CD4-positive, alpha-beta T cell treated with Interleukin-4 for 1 hour (primary cell): ENCODE data around the gene SIRPA.

Source experiments
- DNase-seq, 2 donors: peaks; one replicate each; pipeline ENCODE4 v3.0.0-alpha.2; 2020 to 2022

Gene SIRPA

DNA sequence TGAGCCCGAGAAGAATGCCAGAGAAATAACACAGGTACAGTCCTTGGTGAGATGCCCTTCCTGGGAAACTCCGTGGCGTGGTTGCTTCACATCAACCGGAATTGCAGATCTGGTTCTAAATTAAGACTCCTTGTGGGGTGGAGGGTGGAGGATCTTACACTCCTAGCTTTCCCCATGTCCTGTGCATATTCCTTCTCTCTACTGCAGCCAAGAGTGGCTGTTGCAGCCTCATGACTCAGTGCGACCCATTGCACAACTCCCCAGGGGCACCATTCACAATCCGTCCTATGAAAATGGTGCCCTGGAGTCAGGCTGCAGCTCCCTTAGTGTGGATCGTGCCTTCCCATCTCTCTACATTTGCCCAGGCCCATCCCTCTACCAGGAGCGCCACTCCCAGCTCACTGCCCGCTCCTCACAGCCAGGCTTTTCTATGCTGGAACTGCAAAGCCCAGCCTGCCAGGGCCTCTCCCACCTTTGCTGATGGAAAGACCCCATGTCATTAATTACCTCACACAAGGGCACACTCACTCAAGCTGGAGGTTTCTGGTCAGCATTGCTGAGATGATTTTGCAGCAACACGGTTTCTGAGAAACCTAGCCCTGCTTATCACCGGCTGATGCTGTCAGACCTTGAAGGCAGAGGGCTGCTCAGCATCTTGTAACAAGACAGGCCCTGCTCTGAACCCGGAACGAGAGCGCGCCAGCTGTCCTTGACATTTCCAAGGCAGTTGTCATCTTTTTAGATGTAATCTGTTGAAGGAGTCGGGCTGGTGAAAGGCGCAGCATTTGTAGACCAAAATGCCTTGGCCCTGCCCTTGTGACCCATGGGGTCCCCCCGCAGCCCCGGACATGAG lies 39.7 kb downstream of the SIRPA start:
- peak in 1 of 2 donors; percentile 31 for DNase-seq

DNA sequence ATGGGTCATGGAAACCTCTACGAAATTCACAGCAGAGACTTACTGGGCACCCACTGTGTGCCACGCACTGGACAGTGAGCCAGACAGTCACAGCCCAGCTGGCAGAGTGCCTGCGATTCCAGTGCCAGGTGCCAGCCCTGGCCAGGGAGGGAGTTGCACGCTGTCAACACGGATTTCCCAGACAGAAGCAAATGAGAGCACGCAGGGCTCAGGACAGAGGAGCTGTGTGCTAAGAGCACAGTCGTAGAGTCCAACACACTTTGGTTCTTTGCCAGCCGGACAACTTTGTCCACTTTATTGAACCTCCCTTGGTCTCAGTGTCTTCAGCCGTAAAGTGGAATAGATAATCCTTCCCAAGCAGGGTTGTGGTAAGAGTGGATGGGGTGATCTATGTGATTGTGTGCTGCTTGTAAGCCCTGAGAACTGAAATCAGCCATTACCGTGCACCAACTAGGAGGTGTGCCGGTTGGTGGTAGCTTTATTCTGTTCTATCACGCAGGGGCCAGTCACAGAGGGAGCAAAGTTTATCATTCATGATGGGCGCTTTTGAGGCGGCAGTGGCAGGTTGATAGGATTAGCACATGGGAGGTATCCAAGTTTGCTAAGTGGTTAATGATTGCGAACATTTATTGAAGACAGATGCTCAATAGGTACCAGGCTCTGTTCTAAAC lies 40.6 kb downstream of the SIRPA start:
- DNase-seq: no peak

DNA sequence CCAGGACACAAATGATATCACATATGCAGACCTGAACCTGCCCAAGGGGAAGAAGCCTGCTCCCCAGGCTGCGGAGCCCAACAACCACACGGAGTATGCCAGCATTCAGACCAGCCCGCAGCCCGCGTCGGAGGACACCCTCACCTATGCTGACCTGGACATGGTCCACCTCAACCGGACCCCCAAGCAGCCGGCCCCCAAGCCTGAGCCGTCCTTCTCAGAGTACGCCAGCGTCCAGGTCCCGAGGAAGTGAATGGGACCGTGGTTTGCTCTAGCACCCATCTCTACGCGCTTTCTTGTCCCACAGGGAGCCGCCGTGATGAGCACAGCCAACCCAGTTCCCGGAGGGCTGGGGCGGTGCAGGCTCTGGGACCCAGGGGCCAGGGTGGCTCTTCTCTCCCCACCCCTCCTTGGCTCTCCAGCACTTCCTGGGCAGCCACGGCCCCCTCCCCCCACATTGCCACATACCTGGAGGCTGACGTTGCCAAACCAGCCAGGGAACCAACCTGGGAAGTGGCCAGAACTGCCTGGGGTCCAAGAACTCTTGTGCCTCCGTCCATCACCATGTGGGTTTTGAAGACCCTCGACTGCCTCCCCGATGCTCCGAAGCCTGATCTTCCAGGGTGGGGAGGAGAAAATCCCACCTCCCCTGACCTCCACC lies 42.2 kb downstream of the SIRPA start:
- DNase-seq: no peak

DNA sequence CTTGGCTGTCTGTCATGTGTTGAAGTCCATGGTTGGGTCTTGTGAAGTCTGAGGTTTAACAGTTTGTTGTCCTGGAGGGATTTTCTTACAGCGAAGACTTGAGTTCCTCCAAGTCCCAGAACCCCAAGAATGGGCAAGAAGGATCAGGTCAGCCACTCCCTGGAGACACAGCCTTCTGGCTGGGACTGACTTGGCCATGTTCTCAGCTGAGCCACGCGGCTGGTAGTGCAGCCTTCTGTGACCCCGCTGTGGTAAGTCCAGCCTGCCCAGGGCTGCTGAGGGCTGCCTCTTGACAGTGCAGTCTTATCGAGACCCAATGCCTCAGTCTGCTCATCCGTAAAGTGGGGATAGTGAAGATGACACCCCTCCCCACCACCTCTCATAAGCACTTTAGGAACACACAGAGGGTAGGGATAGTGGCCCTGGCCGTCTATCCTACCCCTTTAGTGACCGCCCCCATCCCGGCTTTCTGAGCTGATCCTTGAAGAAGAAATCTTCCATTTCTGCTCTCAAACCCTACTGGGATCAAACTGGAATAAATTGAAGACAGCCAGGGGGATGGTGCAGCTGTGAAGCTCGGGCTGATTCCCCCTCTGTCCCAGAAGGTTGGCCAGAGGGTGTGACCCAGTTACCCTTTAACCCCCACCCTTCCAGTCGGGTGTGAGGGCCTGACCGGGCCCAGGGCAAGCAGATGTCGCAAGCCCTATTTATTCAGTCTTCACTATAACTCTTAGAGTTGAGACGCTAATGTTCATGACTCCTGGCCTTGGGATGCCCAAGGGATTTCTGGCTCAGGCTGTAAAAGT lies 43.5 kb downstream of the SIRPA start:
- no peak for DNase-seq

DNA sequence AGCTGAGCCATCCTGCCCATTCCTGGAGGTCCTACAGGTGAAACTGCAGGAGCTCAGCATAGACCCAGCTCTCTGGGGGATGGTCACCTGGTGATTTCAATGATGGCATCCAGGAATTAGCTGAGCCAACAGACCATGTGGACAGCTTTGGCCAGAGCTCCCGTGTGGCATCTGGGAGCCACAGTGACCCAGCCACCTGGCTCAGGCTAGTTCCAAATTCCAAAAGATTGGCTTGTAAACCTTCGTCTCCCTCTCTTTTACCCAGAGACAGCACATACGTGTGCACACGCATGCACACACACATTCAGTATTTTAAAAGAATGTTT lies 44.0 kb downstream of the SIRPA start:
- no peak for DNase-seq

DNA sequence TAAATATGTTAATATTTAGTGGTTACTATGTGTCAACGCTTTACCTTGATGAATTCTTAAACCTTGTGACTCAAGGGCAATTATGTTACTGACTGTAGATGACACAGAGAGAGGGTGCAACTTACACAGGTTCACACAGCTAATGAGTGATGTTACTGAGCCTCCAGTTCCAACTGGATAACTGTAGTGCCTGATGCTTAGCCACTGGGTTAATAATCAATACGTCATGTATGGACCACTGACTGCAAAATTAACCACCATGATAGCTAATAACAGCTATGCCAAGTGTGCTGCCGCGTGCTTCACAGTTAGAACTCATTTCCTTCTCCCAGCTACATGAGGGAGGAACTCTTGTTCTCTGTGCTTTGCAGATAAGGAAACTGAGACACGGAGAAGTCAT lies 45.4 kb downstream of the SIRPA start:
- no peak for DNase-seq

DNA sequence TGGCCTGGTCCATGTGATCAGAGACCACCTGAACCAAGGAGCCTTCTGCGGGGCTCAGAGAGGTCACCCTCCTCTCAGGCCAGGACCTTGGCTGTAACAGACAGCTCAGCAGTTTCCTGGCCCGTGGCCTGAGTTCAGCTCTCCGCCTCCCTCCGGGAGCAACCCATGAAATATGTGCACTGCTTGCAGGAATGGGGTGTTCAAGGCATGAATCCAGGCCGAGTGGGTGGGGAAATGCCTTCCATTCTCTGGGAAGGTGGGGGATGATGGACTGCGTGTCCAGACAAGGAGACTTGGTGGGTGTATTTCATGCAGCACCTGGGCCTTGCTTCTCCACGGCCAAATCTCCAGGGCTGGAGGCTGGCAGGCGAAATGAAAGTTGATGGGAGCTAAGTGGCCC lies 46.0 kb downstream of the SIRPA start:
- no peak for DNase-seq

DNA sequence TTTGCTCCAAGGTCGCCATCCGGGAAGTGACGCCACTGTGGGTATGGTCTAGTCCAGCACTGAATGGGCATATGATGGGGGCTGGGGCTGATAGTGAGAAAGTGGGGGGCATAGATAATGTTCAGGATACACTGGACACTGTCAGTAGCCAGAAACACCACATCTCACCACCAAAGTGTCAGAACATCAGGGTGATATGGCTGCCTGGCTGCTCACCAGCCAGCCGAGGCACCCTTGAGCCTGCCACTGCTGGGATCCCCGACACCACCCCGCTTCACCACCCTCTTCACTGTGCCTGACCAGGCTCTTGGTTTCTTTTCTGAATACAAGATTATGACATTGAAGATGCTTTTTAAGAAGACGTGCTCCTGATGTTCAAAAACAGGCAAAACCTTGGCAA lies 46.9 kb downstream of the SIRPA start:
- DNase-seq: no peak

DNA sequence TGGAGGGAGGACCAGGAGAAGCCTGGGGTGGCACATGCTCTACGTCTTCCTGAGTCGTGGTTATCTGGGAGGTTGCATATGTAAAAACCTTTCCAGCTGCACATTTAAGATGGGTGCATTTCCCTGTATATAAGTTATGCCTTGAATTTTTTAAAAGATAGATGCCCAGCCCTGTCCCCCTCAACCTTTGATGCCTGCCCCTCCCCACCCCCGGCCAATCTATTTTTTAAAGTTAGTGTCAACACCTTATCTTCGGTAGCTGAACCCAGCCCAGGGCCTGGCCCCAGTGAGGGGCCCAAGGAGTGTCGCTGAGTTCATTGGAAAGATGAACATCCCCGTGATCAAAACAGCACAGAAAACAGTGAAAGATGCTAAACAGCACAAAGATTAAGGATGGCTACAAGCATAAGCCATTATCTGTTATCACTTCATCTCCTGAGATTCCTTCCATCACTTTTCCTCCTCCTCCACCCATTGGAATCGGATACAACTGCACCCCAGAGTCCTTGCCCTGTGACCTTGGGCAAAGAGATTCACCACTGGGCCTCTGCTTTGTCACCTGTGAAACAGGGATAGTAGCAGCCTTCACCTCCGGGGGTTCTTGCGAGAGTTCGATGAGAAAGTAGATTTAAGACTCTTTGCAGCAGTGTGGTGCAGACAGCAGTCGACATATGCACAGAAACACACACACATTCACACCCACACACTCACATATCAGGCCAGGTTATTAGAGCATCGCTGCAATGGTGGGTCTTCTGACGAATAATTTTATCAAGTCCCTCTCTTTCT lies 47.5 kb downstream of the SIRPA start:
- DNase-seq: no peak

DNA sequence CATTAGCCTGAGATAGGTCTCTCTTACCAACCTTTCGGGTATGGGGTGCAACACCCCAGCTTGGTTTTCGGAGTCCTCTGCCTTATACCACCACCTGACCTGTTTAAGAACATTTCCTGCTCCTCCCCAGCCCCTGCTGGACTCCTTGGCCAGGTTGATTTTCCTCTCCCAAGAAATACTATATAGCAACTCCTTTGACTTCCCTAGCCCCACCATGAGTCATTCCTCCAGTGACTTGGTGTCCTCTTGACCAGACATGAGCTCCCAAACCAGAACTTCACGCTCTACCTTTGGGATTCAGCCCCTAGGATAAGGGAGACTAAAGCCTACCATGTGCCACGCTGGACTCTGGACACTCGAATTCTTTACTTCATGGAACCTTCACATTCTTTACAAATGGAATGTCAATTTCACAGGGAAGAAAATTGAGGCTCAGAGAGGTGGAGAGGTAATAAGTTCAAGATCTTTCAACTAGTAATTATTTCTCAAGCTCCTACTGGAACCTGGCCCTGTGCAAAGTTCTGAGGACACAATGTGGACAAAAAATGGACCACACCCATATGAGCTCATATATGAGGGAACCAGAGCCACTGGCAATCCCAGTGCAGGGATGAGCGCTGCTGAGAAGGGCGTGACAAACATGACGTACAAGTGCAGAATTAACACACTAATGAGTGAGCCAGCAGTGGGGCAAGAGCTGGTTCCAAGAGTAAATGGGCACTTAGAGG lies 48.2 kb downstream of the SIRPA start:
- peak; percentile 9 to 80 for DNase-seq

DNA sequence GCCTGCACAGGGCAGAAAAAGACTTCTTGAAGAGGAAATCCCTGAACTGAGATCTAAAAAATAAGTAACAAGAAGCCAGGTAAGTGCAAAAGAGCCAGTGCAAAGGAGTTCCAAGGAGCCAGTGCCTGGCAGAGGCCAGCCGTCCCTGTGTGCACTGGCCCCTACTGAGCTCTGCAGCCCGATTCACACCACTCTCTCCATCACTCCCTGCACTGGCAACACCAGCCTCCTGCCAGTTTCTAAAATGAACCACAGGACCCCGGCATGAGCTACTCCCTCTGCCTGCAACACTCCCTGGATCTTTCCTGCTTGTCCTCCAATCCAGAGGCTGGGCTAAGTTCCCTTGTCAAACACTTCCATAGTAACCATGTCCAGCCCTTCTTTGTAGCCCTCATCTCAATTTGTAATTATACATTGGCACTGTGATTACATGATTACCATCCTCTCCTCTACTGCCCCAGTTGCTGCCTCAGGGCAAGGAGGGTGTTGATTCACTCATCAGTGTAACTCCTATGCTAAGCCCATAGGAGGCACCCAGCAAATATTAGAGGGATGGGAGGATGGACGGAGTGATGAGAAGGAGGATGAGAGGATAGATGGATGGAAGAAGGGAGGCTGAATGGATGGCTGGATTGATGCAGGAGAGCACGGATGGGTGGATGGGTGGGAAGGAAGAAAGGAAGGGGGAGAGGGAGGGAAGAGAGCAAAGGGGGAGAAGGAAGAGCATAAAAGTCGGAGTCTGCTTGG lies 49.3 kb downstream of the SIRPA start:
- no peak for DNase-seq

DNA sequence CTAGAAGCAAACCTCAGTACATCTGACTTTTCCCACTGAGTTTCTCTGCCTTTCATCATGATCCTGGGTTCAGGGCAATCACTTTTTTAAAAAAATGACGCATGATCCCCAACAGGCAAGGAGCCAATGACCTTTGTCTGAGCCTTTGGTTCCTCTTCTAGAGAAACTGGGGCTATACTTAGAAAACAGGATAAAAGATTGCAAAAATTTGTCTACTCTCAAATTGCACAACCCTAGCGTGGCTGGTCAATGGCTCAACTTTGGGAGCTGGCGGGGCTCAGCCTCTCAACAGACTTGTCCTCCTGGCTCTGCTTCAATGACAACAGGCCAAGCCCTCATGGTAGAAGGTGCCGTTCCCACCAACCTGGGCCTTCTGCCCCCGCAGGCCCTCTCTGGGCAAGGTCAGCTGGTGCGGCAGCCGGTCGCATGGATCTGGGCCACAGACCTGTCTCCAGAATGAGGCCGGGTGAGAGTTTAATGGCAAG lies 50.0 kb downstream of the SIRPA start:
- DNase-seq: peak; percentile 32 to 80

DNA sequence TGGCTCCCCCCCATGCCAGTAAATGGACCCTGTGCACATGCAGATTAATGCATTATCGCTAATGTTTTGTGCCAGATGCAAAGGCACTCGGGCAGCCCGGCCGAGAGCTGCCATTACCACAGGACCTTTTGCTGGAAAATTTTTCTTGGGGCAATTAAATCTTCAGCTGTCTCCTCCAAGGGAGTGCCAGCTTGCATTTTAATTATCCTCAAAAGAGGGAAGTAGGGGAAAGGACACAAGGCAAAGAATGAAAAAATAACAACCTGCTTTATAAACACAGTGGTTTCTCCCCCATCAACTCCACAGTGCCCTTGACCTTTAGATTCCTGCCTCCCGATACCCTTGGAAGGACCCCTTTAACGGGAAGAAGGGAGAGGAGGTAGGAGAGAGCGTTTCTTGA lies 50.5 kb downstream of the SIRPA start:
- no peak for DNase-seq

DNA sequence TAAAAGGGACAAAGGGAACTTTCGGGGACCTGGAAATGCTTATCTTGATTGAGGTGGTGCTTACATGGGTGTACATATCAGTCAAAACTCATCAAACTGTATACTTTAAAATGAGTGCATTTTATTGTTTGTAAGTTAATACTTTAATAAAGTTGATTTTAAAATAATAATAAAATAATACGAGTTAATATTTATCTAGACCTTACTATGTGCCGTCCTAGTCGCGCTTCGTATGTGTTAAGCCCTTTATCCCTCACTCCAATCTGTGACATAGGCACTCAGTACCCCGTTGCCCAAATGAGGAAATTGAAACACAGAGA lies 51.2 kb downstream of the SIRPA start:
- no peak for DNase-seq

DNA sequence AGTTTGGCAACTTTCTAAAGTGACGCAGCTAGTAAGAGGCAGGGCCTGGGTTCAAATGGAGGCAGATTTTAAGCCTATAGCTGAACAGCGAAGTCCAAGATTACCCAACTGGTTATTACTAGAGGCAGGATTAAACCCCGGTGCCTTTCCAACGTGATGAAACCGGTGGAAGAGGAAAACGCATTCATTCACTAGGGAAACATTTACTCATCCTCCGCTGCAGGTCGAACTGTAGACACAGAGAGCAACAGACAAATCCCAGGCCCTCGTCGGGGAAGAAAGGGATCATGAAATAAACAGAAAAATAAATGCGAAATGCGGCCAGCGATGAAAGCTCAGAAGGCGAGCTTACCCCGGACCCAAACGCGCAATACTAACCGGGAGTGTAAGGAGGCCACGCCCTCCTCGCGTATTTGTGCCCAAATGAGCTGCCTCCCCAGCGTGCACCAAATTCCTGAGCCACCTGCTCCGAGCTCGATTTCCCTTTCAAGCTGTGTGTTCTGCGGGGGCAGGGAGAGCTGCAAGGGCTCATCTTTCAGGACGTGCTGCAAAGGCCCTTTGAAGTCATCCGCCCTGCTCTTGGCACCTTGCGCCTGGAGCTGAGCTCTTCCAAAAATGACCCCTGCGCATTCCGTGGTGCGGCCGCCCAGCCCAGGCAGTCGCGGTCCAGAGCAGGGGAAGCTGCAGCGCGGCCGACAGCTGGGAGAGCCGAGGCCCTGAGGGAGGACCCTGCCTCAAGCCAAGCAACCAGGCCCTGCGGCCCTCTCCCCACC lies 51.7 kb downstream of the SIRPA start:
- peak; percentile 30 to 69 for DNase-seq

DNA sequence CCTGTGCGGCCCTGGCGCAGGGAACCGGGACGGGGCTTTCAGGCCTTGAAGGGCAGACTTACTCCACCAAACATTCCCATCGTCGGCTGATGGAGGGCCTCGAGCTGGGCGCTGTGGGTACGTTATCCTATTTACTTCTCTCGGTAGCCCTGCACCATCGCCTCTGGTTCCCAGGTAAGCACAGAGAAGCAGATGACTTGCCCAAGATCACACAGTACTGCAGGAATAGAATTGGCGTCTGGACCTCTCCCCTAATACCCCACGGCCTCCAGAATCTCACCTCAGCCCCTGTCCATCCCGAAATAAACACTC lies 52.3 kb downstream of the SIRPA start:
- no peak for DNase-seq

DNA sequence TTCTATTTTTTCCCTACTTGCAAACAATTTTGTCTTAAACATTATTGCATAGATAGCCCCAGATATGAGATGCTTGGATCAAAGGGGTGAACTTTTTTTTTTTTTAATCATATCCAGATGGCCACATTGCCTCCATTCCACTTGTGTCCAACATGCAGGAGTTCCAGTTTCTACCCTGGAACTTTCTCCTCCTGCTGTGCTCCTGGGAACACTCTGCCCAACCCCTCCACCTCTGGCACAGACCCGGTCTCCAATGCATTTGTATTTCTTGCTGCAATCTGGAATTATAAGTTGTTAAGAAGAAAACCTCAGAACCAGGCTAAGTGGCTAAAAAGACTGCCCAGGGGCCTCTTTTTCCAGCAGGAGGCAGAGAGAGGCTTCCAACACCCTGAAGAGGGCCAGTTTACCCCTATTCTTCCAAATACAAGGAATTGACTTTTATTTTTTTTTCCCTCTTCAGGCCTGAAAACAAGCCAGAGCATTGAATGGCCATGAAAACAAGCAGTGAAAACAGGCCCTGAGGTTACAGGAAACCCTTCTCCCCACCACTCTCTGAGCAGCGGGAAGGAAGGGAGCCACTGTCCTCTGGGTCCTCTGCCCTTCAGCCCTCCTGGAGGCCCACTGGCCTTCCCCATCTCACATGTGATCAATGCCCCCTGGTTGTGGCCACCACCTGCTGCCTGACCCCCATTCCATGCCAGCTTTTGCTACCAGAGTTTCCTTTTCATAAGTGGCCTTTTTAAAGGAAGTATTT lies 54.3 kb downstream of the SIRPA start:
- no peak for DNase-seq

DNA sequence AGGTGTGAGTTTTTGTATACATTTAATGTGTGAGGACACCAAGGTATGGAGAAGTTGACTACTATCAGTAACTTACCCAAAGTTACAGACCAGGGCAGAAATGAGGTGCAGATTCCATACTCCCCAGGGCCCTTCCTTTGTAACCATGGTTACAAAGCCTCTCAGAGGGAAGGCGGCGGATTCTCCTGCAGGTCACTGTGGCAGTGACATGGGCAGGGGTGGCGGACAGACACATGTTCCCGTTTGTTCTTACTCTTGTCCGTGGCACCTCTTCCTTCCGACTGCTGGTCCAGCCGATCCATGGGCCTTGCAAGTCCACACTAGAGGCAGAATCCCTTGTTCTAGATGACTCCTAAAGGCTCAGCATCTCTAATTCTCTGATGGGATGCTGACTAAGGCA lies 55.6 kb downstream of the SIRPA start:
- DNase-seq: no peak

DNA sequence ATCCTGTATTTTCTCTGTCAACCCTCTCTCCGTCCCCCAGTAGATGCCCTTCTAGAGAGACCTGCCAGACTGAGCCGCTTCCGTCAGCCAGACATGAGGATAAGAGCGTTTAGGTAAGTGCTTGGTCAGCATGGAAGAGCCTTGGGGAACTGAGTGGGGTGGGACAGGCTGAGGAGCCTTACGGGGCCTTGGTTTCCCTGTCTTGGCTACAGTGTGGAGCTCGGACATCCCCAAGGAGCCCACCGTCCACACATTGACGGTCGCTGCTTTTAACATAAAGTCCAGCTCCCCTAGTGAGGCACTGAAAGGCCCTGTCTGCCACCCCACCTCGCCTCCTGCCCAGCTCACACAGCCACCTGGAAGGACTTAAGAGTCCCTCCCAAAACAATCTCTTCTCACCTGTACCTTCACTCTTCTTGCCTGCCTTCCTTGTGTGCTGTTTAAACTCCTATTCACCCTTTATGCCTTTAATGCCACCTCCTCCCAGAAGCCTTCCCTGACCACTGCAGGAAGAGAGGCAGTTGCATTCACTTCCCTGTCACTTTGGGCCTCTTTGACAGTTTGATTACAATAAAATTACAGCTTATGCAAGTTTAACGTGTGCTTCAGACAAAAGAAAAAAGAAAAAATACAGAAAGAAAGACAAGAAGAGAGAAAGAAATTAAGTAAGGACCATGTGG lies 56.4 kb downstream of the SIRPA start:
- no peak for DNase-seq
